Activated T-helper 9 cell treated with anti-CD3 and anti-CD28 coated beads, Interleukin-2, amount 50 U/mL, for 16 hours (primary cell): ENCODE results near the gene NLRP9.

Experiments
- DNase-seq: peaks from one replicate; pipeline ENCODE4 v3.0.0-alpha.2; 2020; ENCODE audit warnings: low read depth

NLRP9 gene

GRCh38 chr19:55673465-55673864 is 64.7 kb downstream of the NLRP9 start:
- no peak for DNase-seq

- no peak for DNase-seq
Measured at GRCh38 chr19:55672418-55672817, 65.8 kb downstream of the NLRP9 start.

DNA sequence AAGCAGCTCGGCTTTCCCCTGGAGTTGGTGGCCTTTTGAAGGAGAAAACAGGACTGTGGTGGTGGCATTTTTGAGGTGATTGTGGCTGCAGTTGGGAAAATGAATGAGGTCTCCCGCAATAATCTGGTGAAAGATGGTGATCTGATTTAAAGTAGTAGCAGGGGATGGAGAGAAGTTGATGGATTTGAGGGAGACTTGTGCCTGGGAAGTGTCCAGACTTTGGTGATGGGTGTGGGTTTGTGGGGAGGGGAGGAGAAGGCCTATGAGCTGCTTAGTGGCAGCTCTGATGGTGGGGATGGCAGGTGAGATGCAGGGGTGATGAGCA is 67.2 kb downstream of the NLRP9 start:
- no peak for DNase-seq

GRCh38 chr19:55670280-55671053 is 67.7 kb downstream of the NLRP9 start:
- DNase-seq = no peak

DNA sequence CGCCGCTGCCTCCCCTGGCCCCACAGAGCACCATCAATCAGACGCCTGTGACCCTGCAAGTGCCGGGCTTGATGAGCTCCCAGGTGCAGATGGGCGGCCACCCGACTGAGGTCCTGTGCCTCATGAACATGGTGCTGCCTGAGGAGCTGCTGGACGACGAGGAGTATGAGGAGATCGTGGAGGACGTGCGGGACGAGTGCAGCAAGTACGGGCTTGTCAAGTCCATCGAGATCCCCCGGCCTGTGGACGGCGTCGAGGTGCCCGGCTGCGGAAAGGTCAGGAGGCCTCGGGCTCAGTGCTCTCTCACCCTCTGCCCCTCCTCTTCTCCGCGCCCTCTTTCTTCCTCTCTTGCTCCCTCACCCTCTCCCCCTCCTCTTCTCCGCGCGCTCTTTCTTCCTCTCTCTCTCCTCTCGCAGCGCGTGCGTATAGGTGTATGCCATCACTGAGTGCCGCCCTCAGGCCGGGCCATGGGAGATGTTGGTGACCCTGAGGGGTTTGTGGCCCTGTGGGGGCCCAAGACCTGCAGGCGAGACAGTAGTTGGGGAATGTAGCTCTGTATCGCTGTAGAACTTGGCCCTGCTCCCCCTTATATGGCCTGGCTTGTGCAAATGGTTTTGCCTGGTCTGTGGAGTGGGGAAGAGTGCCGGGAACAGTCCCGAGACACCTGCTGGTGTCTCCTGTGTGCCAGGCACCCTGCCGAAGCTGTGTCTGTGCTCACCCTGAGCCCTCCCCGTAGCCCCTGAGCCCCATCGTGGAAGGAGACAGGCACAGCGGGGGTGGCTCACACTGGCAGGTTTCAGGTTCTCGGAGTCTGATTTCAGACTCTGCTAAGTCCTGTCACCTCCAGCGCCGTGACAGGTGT is 68.6 kb downstream of the NLRP9 start:
- no peak for DNase-seq

DNA sequence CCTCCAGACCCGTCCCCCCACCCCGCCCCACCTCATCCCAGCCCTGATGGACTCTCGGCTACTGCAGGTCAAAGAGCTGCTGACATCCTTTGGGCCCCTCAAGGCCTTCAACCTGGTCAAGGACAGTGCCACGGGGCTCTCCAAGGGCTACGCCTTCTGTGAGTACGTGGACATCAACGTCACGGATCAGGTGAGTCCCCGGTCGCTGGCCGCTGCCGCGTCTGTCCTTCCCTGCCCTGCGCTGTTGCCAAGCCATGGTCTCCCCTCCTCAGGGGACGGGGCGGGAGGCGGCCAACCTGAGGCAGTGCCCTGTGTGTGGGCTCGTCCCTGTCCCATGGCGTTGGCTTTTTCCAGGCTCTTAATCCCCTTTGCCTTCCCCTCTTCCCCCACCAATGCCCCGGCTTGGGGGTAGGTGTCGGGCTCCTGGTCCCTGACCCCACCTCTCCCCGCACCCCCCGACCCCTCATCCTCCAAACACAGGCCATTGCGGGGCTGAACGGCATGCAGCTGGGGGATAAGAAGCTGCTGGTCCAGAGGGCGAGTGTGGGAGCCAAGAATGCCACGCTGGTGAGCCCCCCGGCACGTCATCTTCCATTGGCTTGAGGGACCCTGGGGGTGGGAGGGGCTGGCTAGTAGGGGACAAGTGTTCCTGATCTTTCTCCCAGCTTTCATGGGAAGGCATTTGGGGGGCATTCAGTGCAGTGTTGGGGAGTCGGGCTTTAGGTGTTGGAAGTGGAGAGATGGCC is 69.4 kb downstream of the NLRP9 start:
- DNase-seq = no peak

DNA sequence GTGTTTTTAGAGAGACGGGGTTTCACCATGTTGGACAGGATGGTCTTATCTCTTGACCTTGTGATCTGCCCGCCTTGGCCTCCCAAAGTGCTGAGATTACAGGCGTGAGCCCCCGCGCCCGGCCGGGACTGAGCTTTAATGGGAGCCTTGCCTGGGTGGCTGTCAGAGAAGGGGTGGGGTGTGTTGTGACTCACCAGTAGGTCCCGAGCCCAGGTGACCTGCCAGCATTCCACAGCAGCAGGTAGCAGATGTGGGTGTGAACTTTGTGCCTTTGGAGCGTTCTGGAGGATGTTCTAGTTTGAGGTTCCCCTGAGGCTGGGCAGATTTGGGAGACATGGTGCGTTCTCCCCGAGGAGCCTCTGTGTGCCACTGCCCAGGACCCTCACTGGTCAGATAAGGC is 70.2 kb downstream of the NLRP9 start:
- DNase-seq = no peak

- DNase-seq = no peak
Measured at GRCh38 chr19:55667511-55667910, 70.7 kb downstream of the NLRP9 start.

DNA sequence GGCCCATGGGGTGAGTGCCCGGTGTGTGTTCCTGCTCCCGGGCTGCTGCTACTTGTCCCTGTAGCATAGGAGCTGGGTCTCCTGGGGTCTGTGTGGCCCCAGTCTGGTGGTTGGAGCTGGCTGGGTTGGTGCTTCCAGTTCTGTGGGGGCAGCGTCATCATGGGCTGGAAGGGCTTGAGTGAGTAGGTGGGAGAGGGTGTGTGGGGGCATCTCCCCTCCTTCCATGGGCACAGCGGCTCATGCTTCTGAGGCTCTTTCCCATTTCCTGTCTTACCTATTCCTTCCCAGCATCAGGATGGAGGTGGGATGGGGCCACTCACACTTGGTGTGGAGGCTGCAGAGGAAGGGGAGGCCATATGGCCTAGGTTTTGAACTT is 71.2 kb downstream of the NLRP9 start:
- DNase-seq = no peak

GRCh38 chr19:55666343-55667005 is 71.7 kb downstream of the NLRP9 start:
- DNase-seq = no peak

DNA sequence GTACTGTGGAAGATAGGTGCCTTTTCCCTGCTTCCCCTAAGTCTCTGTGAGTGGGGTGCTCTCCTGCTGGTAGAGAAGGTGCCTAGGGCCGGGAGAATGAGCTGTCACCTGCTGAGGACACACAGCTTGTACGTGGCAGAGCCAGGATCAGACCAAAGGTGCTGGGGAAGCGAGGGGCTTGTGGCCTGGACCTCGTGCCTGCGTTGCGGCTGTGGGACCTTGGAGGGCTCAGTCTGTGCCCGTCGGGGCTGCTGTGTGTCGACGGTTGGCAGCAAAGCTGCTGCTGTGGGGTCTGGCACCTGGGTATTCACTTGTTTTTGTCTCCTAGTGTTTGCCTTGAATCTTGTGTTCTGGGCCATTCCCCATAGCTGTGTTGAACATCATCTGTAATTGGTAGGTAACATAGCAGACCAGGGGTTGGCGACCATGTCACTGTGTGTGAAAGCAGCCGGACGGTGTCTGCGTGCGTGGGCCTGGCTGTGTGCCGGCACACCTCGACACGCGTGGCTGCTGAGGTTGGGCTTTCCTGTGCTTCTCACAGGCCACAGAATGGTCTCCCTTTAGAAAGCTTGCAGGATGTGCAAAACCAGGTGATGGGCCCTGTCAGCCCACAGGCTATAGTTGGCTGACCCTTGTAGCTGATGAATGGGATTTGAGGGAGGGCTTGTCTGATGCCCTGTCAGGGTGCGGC is 74.2 kb downstream of the NLRP9 start:
- no peak for DNase-seq

DNA sequence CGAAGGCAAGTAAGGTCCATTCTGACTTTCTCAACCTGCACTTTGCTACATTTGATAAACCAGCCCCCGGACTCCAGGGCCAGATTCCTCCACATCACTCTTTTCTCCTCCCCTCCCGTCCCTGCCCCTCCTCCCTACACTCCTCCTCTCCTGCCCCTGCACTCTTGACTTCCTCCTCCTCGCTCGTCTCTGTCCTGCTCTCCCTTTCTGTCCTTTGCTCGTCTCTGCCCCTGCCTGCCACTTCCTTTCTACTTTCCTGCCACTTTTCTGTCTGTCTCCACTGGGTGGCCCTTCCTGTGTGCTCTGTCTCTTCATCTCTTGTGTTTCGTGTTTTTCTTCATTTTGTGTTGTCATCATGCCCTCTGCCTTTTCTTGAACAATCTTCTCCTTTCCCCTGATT is 76.4 kb downstream of the NLRP9 start:
- no peak for DNase-seq

DNA sequence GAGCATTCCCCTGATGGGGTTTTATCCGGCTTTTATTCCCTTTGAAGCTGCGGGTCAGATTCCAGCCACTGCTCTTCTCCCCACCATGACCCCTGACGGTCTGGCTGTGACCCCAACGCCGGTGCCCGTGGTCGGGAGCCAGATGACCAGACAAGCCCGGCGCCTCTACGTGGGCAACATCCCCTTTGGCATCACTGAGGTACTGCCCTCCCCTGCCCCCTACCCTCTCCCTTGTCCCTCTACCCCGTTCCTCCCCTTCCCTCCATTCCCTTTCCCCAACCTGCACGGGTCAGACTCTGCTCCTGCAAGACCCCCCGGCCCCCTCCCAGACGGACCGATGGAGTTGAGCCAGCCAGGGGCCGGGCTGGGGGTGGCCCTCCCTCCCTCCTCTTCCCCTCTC is 77.2 kb downstream of the NLRP9 start:
- DNase-seq = no peak

DNA sequence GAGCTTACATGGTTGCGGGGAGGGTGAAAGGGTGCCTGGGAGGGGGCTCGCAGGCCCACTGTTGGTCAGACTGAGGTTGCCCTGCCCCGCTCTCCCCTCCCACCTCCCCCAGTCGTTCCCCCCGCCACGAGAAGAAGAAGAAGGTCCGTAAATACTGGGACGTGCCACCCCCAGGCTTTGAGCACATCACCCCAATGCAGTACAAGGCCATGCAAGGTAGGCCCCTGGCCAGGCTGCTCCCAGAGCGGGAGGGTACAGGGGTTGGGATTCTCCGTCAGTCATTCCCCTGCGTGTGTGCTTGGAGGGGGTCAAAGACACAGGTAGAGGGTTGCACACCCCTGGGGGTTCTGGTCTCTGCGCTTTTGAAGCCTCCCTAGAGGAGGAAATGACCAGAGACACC is 77.8 kb downstream of the NLRP9 start:
- DNase-seq = no peak

GRCh38 chr19:55659822-55660221 is 78.4 kb downstream of the NLRP9 start:
- DNase-seq = no peak

DNA sequence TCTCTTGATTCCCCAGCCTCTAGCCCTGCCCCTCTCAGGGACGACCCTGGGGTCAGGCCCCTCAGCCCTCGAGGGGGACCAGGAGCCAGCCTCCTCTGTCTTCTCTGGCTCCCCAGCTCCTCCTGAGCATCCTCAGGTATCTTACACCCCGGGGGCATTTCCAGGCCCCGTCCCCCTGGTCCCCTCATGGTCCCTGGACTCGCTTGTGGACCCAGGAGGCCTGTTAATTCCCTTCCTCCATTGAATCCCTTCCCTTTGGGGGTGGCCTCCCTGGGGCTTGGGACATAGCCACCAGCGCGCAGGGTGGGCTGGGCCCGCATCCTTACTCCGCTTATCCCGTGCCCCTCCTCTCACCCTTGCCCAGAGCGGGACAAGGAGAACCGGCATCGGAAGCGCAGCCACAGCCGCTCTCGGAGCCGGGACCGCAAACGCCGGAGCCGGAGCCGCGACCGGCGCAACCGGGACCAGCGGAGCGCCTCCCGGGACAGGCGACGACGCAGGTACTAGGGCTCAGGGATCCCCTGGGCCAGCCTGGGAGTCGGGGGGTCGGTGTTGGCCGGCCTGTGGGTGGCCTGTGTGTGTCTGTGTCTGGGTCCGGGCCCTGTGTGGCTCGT is 79.2 kb downstream of the NLRP9 start:
- DNase-seq = no peak
